ENCODE measurements around the gene PITPNM3.

PITPNM3 gene

GRCh38 chr17:6525141-6525540 is 31.2 kb downstream of the PITPNM3 start:
- no peak for DNase-seq

DNA sequence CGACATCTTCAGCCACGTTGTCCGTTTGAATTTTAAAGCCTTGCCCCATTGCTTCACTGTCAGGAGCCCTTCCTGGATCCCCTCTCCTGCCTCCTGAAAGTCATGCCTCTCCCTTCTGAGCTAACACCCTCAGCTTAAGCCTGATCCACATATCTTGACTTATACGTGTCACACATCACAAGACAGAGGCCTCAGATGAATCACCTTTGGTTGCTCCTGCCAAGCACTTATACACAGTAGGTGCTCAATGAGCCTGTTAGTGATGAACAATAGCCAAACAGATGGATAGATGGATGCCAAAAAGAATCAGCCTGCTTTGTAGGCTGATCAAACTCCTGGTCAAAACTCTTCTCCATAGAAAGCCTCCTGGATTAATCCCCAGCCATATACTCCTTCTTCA is 31.8 kb downstream of the PITPNM3 start:
- no peak for DNase-seq

DNA sequence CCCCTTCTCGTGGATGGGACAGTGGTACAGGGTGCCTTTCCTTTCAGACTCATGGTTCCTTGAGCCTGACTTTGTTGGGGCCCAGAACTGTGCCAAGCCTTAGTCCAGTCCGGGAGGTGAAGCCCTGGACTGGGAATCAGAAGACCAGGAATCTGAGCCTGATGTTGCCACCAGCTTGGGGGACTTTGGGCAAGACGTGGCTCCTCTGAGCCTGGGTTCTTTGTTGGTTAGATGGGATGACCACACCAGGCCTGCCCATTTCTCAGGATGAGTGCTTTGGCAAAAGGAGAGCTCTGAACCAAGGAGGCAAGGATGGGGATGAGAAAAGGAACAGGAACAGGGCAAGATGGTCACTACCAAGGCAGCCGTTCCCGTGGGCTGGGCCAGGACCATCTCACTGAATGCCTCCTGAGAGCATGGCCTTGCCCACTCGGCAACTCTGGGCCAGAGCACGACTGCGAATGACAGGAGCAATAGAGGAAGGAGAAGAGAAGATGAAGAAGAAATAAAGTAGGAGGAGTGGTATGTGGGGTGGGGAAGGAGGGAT is 32.5 kb downstream of the PITPNM3 start:
- DNase-seq = no peak

DNA sequence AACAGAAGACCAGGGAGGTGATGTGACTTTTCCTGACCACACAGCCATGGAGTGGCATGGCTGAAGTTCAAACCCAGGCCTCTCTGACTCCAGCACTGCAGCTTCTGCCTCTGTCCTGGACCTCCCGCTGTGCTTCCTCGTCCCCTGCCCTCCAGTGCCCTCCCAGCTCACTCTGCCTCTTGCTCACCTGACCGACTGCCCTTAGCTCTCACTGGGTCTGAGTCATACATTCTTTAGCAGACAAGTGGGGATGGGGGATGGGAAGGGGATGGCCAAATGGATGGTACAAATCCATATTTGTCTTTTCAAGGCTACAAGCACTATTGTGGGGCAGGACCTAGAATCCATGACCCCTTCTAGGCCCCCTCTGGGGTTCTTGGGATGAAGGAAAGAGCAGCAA is 33.0 kb downstream of the PITPNM3 start:
- DNase-seq = no peak

- DNase-seq = no peak
These were observed 34.8 kb downstream of the PITPNM3 start for GRCh38 chr17:6521586-6521985.

DNA sequence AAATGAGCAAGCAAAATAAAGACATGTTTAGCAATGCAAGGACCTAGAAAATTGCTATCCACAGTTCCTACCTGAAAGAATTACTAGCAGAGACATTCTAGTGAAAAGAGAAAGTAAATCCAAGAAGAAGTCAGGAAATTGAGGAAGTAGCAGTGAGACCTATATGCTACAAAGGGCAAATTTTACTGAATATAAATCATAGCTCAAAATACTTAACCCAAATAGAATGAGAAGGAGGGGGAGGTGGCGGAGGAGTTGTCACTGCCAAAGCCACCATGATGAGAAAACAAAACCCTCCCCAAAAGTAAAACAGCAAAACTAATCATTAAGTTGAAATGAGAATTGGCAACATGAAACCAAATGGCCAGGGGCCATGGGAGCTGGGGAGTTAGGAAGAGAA is 39.3 kb downstream of the PITPNM3 start:
- no peak for DNase-seq

- DNase-seq = no peak
These were observed 42.0 kb downstream of the PITPNM3 start for GRCh38 chr17:6514371-6514770.

DNA sequence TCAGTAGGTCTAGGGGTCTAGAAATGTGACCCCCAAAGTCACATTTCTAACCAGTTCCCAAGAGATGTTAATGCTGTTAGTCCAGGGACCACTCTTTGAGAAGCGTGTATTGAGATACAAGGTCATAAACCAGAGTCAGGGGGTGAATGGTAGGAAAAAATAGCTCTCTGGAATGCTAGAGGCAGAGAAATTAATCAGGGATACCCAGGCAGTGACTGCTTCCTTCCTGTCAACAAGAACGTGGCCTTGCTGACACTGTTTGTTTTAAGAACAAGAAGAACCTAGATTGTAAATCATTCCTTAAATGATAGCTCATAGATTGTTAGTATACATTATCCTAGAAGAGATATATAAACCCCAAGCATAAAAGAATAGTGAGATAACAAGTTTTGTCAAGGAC is 43.8 kb downstream of the PITPNM3 start:
- DNase-seq = no peak

DNA sequence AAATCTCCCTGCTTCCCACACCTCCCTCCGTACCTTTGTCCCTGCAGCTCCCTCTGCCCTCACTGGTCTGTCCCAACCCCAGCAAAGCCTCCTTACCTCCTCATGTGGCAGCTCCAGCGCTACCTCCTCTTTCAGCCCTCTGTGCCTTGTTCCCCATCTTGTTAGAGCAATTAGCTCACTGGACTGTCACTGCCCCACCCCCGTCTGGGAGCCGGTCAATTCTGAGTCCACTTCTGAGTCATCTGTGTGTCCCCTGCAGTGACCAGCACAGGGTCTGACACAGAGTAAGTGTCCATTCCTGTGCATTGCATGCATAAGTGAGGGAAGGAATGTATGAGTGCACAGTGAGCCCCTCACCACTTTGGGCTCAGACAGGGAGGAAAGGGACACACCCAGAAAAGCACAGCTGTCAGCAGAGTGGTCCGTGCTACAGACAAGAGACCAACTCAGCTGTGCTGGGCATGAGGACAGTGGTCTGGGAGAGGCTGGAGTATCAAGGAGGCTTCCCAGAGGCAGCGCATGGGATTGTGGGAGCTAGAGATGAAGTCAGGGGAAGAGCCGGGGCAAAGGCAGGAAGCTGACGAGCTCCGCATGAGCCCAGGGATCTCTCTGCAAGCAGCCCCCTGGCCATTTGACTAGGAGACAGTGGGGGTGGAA is 45.9 kb downstream of the PITPNM3 start:
- no peak for DNase-seq

DNA sequence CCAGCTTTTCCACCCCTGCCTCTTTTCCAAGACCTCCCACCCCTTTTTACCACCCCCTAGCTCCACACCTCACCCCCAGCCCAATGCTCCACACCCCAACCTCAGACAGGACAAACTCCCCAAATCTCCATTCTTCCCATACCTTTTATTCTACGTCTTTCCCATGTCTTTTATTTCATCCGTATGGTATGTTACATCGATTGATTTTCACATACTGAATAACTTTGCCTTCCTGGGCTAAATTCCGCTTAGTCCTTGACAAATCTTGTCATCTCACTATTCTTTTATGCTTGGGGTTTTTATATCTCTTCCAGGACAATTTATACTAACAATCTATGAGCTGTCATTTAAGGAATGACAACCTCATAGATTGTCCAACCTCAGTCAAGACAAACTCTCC is 46.4 kb downstream of the PITPNM3 start:
- no peak for DNase-seq

- DNase-seq = no peak
These were observed 47.2 kb downstream of the PITPNM3 start for GRCh38 chr17:6509031-6509771.

GRCh38 chr17:6508519-6509030 is 47.8 kb downstream of the PITPNM3 start:
- no peak for DNase-seq

DNA sequence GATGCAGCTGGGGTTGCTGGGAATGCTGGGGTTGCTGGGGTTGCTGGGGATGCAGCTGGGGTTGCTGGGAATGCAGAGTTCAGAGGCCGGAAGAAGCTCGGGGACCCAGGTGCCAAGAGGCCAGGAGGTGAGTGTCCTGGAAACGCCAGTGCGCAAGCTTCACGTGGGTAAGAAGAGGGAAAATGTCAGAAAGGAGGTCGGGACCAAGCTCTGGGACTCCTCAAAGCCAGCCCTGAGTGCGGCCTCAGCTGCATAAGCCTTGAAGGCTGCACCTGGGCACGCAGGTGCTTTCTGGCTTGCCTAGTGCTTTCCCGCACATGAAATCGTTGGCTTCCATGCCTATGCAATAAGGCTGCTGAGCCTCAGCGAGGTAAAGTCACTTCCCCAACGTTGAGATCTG is 48.3 kb downstream of the PITPNM3 start:
- DNase-seq = no peak

DNA sequence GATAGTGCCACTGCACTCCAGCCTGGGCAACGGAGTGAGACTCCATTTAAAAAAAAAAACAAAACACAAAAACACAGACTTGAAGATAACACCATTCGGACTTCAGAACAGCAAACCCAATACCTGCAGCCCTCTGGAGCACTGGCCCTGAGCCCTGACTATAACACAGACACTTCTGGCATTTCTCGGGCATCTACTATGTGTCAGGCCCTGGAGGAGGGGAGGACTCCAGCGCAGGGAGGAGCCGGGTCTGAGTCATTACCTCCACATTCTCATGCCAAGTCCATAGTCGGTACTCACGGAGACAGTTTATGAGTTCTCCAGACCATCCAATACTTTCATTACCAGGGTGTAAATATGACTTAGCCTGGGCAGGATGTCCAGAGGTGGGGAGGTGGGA is 48.8 kb downstream of the PITPNM3 start:
- DNase-seq = no peak

DNA sequence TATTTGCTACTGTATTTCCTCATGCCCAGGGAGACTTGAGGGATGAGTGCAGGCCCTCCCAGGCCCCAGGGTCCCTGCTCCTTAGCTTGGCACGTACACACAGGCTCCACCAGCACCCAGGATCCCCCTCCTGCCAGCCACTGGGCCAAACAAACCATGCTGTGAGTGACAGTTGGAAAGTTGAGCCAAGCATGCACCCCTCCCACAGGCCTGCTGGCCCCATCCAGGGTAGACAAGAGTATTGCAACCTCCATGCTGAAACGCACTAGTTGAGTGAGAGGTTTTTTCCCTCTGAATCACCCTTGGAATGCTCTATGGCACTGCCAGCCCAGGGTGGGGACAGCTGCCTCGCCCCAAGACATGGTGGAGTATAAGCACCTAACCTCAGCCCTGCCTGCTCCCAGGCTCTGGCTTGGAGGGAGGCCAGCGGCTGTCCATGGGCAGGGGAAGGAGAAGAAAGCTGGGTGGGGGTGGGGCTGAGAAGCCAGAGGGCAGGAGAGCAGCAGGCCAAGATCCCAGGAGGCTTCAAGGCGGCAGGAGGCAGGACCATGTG is 49.6 kb downstream of the PITPNM3 start:
- no peak for DNase-seq

- no peak for DNase-seq
These were observed 50.8 kb downstream of the PITPNM3 start for GRCh38 chr17:6505425-6506142.

DNA sequence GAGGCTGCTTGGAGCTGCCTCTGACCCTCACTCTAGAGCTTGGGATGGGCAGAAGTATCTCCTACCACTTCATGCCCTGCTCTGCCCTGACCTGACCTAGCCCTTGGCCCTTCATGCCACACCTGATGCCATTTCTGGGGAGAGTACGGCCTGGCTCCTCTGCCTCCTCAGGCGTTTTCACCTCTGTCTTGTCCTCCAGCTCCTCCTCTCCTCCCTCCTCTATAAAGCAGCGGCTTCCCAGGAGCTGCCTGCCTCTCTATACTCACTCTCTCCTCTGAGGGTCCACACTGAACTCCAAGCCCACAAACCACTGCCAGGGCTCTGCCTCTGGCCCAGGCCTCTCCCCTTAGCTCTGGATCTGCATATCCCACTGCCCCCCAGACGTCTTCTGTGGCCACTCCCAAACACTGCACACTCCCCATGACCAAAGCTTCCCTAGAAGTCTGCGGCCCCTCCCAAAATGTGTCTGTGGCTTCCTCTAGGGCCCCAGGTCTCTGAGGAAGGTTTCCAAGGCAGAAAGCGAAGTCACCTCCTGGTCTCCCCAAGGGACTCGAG is 52.6 kb downstream of the PITPNM3 start:
- DNase-seq = no peak

DNA sequence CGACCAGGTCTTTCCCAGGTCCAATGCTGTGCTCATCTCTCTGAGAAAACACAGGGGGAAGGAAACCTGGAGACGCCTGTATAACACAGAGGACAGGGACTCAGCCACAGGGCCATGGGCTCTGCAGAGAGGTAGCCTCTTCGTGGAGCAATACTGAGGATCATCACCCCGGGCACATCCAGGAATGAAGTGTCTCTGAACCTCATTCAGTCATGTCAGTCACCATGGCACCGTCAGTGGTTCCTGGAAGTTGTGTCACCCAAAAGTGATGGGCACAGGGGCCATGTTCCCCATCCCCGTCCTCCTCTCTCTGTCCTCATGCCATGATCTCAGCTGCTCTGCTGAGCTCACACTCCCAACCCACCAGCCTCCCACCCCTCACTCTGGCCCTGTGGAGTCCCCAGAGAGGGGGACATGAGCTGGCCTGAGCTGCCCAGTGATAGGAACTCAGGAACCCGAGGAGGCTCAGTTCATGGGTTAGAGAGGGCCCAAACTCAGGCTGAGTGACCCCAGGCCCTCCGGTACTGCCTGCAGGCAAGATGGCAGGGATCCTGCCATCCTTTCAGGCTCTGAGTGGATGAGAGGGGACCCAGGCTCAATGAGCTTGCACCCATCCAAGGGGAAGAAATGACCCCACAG is 53.4 kb downstream of the PITPNM3 start:
- no peak for DNase-seq

GRCh38 chr17:6502142-6502541 is 54.2 kb downstream of the PITPNM3 start:
- no peak for DNase-seq

DNA sequence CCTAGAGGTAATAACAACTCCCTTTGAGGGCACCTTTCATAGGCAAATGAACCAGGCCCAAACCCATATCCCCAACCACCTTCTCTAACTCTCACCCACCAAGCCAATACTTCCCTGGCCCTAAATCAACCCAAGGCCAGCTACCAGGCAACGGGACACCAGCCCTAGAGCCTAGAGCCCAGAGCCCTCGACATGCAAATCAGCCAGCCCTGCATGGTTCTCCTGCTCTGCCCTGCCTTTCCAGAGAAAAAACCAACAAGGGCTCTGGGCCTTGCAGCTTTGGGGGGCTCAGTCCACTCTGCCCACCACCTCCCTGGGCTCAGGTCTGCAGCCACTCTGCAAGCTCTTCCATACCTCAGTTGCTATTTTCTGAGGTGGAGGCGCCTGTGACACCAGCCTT is 55.0 kb downstream of the PITPNM3 start:
- DNase-seq = no peak

GRCh38 chr17:6498901-6499540 is 57.3 kb downstream of the PITPNM3 start:
- DNase-seq = no peak

DNA sequence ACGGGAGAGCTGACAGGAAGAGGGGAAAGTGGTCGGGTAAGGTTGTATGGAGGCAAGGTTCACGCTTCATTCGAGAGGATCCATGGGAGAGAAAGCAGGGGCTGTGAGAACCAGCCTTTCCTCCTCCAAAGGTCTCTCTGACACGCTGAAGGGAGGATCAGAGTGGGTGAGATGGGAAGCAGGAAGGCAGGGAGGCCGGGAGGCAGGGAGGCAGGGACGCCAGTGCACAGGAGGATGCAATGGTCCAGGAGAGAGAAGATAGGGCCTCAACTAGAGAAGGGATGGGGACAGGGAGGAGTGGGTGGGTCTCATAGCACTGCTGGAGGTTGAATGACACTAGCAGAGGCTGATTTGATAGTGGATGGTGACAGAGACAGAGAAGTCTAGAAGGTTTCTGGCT is 58.0 kb downstream of the PITPNM3 start:
- no peak for DNase-seq

Data from activated CD8-positive, alpha-beta memory T cell treated with anti-CD3 and anti-CD28 coated beads for 24 hours (primary cell).